ENCODE results near the gene NSMCE3. TPM values are rescaled to one million over a fixed set of nuclear protein-coding genes. Genes with fewer than 3 reads are reported as not detected.

NSMCE3 gene
- total RNA-seq, 1 donor from 2014 or later: 16.1 TPM

DNA sequence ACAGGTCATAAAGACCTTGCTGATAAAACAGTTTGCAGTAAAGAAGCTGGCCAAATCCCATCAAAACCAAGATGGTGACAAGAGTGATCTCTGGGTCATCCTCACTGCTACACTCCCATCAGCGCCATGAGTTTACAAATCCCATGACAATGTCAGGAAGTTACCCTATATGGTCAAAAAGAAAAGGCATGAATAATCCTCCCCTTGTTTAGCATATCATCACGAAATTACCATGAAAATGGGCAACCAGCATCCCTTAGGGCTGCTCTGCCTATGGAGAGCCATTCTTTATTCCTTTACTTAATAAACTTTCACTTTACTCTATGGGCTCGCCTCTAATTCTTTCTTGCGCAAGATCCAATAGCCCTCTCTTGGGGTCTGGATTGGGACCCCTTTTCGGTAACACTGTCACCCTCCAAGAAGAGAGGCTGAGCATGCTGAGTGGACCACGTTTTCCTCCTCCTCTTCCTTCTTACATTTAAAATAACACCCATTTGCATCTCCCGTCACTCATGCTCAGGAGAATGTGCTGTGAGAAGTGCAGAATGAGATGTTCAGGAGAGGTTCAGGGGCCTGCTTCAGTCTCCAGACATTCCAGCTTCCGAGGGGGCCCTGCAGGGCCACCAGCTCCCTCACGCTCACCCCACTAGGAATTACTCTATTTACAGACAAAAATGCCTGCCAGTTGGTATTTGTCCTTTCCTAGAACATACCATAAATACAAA is 47.3 kb downstream of the NSMCE3 start:
- H3K9me3 Mint-ChIP-seq: no peaks in the 10 kb centered on the region
- no peaks in the 10 kb centered on the region for H3K27me3 ChIP-seq
- no peak overlapping the region for H3K4me3 ChIP-seq
- H4K20me1 ChIP-seq (ENCODE audit: low read depth): no peaks in the 10 kb centered on the region
- peaks cover 4% of the 10 kb centered on the region for H3K27me3 Mint-ChIP-seq (ENCODE audit: insufficient read depth, low read depth)
- no peak overlapping the region for H3K4me3 Mint-ChIP-seq
- peaks cover 21% of the 10 kb centered on the region for H3K4me1 Mint-ChIP-seq
- no peak overlapping the region for H3K27ac Mint-ChIP-seq
- no peak overlapping the region for H3K27ac ChIP-seq
- no peak overlapping the region for H3K4me2 ChIP-seq
- no peak for DNase-seq (ENCODE audit: low spot score)
- H3K79me2 ChIP-seq (ENCODE audit: low read depth): no peaks in the 10 kb centered on the region
- peaks cover 4% of the 10 kb centered on the region for H3K4me1 ChIP-seq
- H2AFZ ChIP-seq (replicated peaks): no peak overlapping the region
- H3F3A ChIP-seq (ENCODE audit: low read depth): no peaks in the 10 kb centered on the region
- H3K36me3 ChIP-seq: no peaks in the 10 kb centered on the region
- H3K9ac ChIP-seq: no peak overlapping the region
- TF ChIP-seq, protein P1, sequence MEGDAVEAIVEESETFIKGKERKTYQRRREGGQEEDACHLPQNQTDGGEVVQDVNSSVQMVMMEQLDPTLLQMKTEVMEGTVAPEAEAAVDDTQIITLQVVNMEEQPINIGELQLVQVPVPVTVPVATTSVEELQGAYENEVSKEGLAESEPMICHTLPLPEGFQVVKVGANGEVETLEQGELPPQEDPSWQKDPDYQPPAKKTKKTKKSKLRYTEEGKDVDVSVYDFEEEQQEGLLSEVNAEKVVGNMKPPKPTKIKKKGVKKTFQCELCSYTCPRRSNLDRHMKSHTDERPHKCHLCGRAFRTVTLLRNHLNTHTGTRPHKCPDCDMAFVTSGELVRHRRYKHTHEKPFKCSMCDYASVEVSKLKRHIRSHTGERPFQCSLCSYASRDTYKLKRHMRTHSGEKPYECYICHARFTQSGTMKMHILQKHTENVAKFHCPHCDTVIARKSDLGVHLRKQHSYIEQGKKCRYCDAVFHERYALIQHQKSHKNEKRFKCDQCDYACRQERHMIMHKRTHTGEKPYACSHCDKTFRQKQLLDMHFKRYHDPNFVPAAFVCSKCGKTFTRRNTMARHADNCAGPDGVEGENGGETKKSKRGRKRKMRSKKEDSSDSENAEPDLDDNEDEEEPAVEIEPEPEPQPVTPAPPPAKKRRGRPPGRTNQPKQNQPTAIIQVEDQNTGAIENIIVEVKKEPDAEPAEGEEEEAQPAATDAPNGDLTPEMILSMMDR (IDR thresholded peaks at IDR 0.05): no peak
- peaks cover 1% of the 10 kb centered on the region for H3K36me3 Mint-ChIP-seq
- no peaks in the 10 kb centered on the region for H3K9me3 ChIP-seq (ENCODE audit: low read depth)

DNA sequence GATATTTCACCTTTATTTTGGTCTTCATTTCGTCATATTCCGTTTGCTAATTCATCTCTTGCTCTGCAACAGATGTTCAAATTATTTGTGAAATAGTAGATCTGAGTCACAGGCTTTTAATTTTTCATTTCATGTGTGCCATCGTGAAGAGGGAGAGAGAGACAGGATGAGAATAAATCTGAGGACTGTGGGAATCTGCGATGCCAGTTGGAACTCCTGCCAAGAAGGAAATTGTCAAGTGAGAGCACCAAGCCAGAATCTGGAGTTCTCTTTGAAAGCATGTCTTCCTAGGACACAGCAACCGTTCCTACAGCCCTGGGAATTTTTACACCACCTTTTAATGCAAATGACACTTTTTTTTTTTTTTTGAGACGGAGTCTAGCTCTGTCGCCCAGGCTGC is 48.8 kb downstream of the NSMCE3 start:
- Histone ChIP-seq H3K27ac (no peak overlapping the region), H4K20me1 (ENCODE audit: low read depth) (no peaks in the 10 kb centered on the region)
- no peaks in the 10 kb centered on the region for H3K9me3 Mint-ChIP-seq

DNA sequence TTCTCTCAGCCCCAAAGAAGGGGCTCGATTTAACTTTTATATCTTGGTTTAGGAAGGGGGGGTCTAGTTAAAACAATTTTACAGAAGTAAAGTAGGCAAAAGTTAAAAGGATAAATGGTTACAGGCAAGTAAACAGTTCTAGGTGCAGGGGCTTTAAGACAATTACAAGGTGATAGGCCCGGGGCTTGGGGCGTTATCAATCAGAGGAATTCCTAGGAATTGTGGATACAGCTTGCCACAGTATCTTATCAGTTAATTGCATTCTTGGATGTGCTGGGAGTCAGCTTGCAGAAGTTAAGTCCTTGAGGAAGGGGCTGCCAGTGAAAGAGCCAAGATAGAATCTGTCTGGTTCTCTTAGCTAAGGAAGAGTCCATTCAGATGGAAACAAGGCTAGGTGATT is 52.7 kb downstream of the NSMCE3 start:
- no peak for DNase-seq (ENCODE audit: low spot score)
- H3K27ac Mint-ChIP-seq: no peak overlapping the region
- Histone ChIP-seq H3K4me3 (no peak overlapping the region), H3K4me2 (peak overlapping the region; percentile 24), H4K20me1 (ENCODE audit: low read depth) (no peaks in the 10 kb centered on the region), H3K9ac (no peak overlapping the region), H3K79me2 (ENCODE audit: low read depth) (no peaks in the 10 kb centered on the region), H3K27me3 (no peaks in the 10 kb centered on the region), H3F3A (ENCODE audit: low read depth) (no peaks in the 10 kb centered on the region), H3K4me1 (peaks cover 9% of the 10 kb centered on the region), H3K9me3 (ENCODE audit: low read depth) (no peaks in the 10 kb centered on the region), H3K27ac (no peak overlapping the region), H3K36me3 (no peaks in the 10 kb centered on the region), H2AFZ (replicated peaks) (no peak overlapping the region)
- no peaks in the 10 kb centered on the region for H3K4me1 Mint-ChIP-seq
- TF ChIP-seq, protein P1 (IDR thresholded peaks at IDR 0.05): no peak
- TF ChIP-seq EZH2 (IDR thresholded peaks at IDR 0.05): no peak
- no peak for TF ChIP-seq EZH2phosphoT487 (IDR thresholded peaks at IDR 0.05)
- H3K27me3 Mint-ChIP-seq (ENCODE audit: insufficient read depth, low read depth): peaks cover 2% of the 10 kb centered on the region
- H3K4me3 Mint-ChIP-seq: no peak overlapping the region
- peaks cover 4% of the 10 kb centered on the region for H3K9me3 Mint-ChIP-seq
- H3K36me3 Mint-ChIP-seq: no peaks in the 10 kb centered on the region

More for the DNA sequence above, 48.8 kb downstream of the NSMCE3 start:
- H3K27ac Mint-ChIP-seq: no peak overlapping the region
- H3K27me3 Mint-ChIP-seq (ENCODE audit: insufficient read depth, low read depth): peaks cover 4% of the 10 kb centered on the region
- Histone ChIP-seq H3K9me3 (ENCODE audit: low read depth) (no peaks in the 10 kb centered on the region), H3K4me1 (peaks cover 9% of the 10 kb centered on the region), H3K9ac (no peak overlapping the region), H3F3A (ENCODE audit: low read depth) (no peaks in the 10 kb centered on the region), H3K4me3 (no peak overlapping the region), H3K27me3 (no peaks in the 10 kb centered on the region), H3K4me2 (no peak overlapping the region), H2AFZ (replicated peaks) (no peak overlapping the region), H3K79me2 (ENCODE audit: low read depth) (no peaks in the 10 kb centered on the region), H3K36me3 (no peaks in the 10 kb centered on the region)
- DNase-seq (ENCODE audit: low spot score): no peak
- peaks cover 1% of the 10 kb centered on the region for H3K36me3 Mint-ChIP-seq
- H3K4me1 Mint-ChIP-seq: peaks cover 7% of the 10 kb centered on the region
- no peak overlapping the region for H3K4me3 Mint-ChIP-seq
- TF ChIP-seq, protein P1 (IDR thresholded peaks at IDR 0.05): no peak
- TF ChIP-seq EZH2 (IDR thresholded peaks at IDR 0.05): no peak
- no peak for TF ChIP-seq EZH2phosphoT487 (IDR thresholded peaks at IDR 0.05)

Small RNA genes lying within 50 kb of the gene (small RNA-seq; reads per million reads assigned to genes)
- not detected for gene RF00201

Data from neural progenitor cell (in vitro differentiated cells).